ENCODE results near the gene MMP28. TPM values are rescaled to one million over a fixed set of nuclear protein-coding genes. Genes with fewer than 3 reads are reported as not detected.

The MMP28 gene
- total and polyA plus RNA-seq, 2 of the 4 experiments (the other 2 are of a cell fraction): 0.18 TPM; not detected in 1

- TF ChIP-seq POLR2A (IDR thresholded peaks at IDR 0.05; ENCODE audit: low read depth, low read length) (no peak), NFE2L2 (IDR thresholded peaks at IDR 0.05; ENCODE audit: low read depth, low read length) (no peak), BHLHE40 (IDR thresholded peaks at IDR 0.05; ENCODE audit: low read depth, low read length) (no peak), MAFK (IDR thresholded peaks at IDR 0.05; ENCODE audit: low read depth, low read length) (no peak)
Observed at GRCh38 chr17:35842239-35842638, 46.8 kb upstream of the MMP28 start (continued).

- Histone ChIP-seq H4K5ac (ENCODE audit: low read depth, low read length) (no peak overlapping the region), H3K4ac (ENCODE audit: low read depth, low read length) (no peak overlapping the region), H3K79me1 (ENCODE audit: low read depth in 1 of 2, low read length in 2 of 2) (peaks cover 5 to 11% of the 10 kb centered on the region in 2 experiments; a peak in 2 of 4 replicates), H3K56ac (ENCODE audit: extremely low read depth, insufficient read depth, low read length) (no peak overlapping the region), H4K20me1 (ENCODE audit: insufficient read depth, low read length) (peaks cover 4% of the 10 kb centered on the region; the same call in 1 of the 2 replicates), H4K91ac (ENCODE audit: insufficient read depth, low read depth, low read length) (no peak overlapping the region), H2AFZ (replicated peaks; ENCODE audit: low read length, poor library complexity) (no peak overlapping the region), H3K36me3 (ENCODE audit: control insufficient read depth, insufficient read depth, low read length) (peaks cover 65% of the 10 kb centered on the region), H3K9ac (ENCODE audit: low read depth, low read length) (no peak overlapping the region), H3K27me3 (ENCODE audit: control insufficient read depth, insufficient read depth, low read length) (no peaks in the 10 kb centered on the region), H3K9me1 (ENCODE audit: insufficient read depth, low read length) (no peaks in the 10 kb centered on the region), H3K4me2 (ENCODE audit: low read depth, low read length) (no peak overlapping the region), H3K18ac (ENCODE audit: low read depth, low read length) (no peak overlapping the region), H2AK9ac (replicated peaks; ENCODE audit: low read depth, low read length, poor library complexity) (no peak overlapping the region), H2BK20ac (ENCODE audit: low read depth, low read length) (no peak overlapping the region), H3K14ac (replicated peaks; ENCODE audit: low read depth, low read length) (no peak overlapping the region), H3K4me3 (ENCODE audit: insufficient read depth, low read depth, low read length) (no peak overlapping the region), H4K8ac (ENCODE audit: low read depth in 2 of 2, low read length in 2 of 2) (no peak overlapping the region), H2BK15ac (ENCODE audit: low read depth, low read length) (no peak overlapping the region), H2BK5ac (ENCODE audit: low read depth, low read length, poor library complexity, severe bottlenecking) (no peak overlapping the region), H3K23ac (ENCODE audit: low read depth, low read length) (no peak overlapping the region), H2AK5ac (ENCODE audit: low read depth, low read length) (no peak overlapping the region), H3K4me1 (ENCODE audit: control insufficient read depth, insufficient read depth, low read length) (no peaks in the 10 kb centered on the region), H3K9me3 (ENCODE audit: control insufficient read depth, insufficient read depth, low read length) (no peaks in the 10 kb centered on the region), H2BK120ac (ENCODE audit: low read depth, low read length) (no peak overlapping the region), H3K27ac (ENCODE audit: insufficient read depth, low read length) (no peak overlapping the region)
- DNase-seq (peak; percentile 27), ATAC-seq (ENCODE audit: low read depth) (peak; percentile 68)
- dilution Hi-C loops (cut with HindIII; ENCODE audit: low sequenced_read_pairs, unreplicated experiment) (no loop called here), intact Hi-C loops (cut with micrococcal nuclease) (no loop called here), in situ Hi-C loops (cut with MboI; ENCODE audit: low sequenced_read_pairs) (no loop called here)
- no TSS peak for BruUV-seq (replicated peaks)
- no CpG with 5 or more reads among the region's 4 CpGs for WGBS, 2 experiments (ENCODE audit: extremely low coverage in 2 of 2, insufficient read length in 1 of 2)
- POLR2A ChIA-PET (ENCODE audit: unreplicated experiment): no interaction called here
- CTCF ChIA-PET: interaction anchor here (0.7 kb wide), 1 partner anchor 31 kb away, joined by 4 read pairs; no protein-coding TSS in a partner anchor
- no peak for TF ChIP-seq RAD21 (IDR thresholded peaks at IDR 0.05; ENCODE audit: low read length)
- no peak for TF ChIP-seq BHLHE40 (IDR thresholded peaks at IDR 0.05; ENCODE audit: low read depth, low read length)
- TF ChIP-seq FOS (IDR thresholded peaks at IDR 0.05; ENCODE audit: low read depth, low read length): no peak
- TF ChIP-seq POLR2A (IDR thresholded peaks at IDR 0.05; ENCODE audit: low read depth, low read length): no peak
- no peak for TF ChIP-seq CTCF (conservative IDR thresholded peaks at IDR 0.05; ENCODE audit: low read depth, low read length)
- TF ChIP-seq CHD1 (IDR thresholded peaks at IDR 0.05; ENCODE audit: low read depth, low read length): no peak
- no peak for TF ChIP-seq MAZ (IDR thresholded peaks at IDR 0.05; ENCODE audit: borderline replicate concordance, low read depth, low read length)
- TF ChIP-seq ELK1 (IDR thresholded peaks at IDR 0.05; ENCODE audit: borderline replicate concordance, low read depth, low read length): no peak
- no peak for TF ChIP-seq USF2 (IDR thresholded peaks at IDR 0.05; ENCODE audit: low read depth, low read length)
- no peak for TF ChIP-seq RCOR1 (IDR thresholded peaks at IDR 0.05; ENCODE audit: insufficient replicate concordance, low read length)
- no peak for TF ChIP-seq MXI1 (IDR thresholded peaks at IDR 0.05; ENCODE audit: borderline replicate concordance, low read depth, low read length)
- no peak for TF ChIP-seq CEBPB (IDR thresholded peaks at IDR 0.05; ENCODE audit: low read depth, low read length)
- TF ChIP-seq MAFK (IDR thresholded peaks at IDR 0.05; ENCODE audit: low read depth, low read length): no peak
Observed at GRCh38 chr17:35841505-35841904, 46.1 kb upstream of the MMP28 start.

Measured in IMR-90 (cell line).